ENCODE results near the gene EPYC.

Gene EPYC

DNA sequence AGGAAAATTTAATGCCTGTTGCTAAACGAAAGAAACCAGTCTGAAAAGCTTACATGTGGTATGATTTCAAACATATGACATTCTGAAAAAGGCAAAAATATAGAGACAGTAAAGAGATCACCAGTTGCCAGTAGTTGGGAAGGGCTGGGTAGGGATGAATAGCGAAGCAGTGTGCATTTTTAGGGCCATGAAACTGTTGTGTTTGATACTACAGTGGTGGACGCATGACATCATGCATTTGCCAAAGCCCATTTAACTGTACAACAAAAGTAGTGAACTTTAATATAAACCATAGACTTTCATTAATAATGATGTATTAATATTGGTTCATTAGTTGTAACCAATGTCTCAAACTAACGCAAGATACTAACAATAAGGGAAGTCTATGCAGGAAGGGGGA is 14.7 kb upstream of the EPYC start:
- Histone ChIP-seq H3K27me3 (replicated peaks) (no peaks in the 10 kb centered on the region), H3K36me3 (replicated peaks) (no peaks in the 10 kb centered on the region), H3K27ac (no peak overlapping the region), H3K4me3 (ENCODE audit: low read depth, low read length) (no peak overlapping the region)
- DNase-seq, result no peak
- in situ Hi-C loops (cut with HindIII; ENCODE audit: low pct_ligation_motif_present, low sequenced_read_pairs), result no loop called here
- TF ChIP-seq CTCF (IDR thresholded peaks at IDR 0.05; ENCODE audit: low read depth, low read length, missing control alignments), result no peak

GRCh38 chr12:91017511-91018263 is 12.9 kb upstream of the EPYC start:
- Histone ChIP-seq H3K4me3 (ENCODE audit: low read depth, low read length) (no peak overlapping the region), H3K36me3 (replicated peaks) (no peaks in the 10 kb centered on the region), H3K27ac (no peak overlapping the region), H3K27me3 (replicated peaks) (no peaks in the 10 kb centered on the region)
- in situ Hi-C loops (cut with HindIII; ENCODE audit: low pct_ligation_motif_present, low sequenced_read_pairs), result no loop called here
- no peak for DNase-seq
- TF ChIP-seq CTCF (IDR thresholded peaks at IDR 0.05; ENCODE audit: low read depth, low read length, missing control alignments), result no peak

DNA sequence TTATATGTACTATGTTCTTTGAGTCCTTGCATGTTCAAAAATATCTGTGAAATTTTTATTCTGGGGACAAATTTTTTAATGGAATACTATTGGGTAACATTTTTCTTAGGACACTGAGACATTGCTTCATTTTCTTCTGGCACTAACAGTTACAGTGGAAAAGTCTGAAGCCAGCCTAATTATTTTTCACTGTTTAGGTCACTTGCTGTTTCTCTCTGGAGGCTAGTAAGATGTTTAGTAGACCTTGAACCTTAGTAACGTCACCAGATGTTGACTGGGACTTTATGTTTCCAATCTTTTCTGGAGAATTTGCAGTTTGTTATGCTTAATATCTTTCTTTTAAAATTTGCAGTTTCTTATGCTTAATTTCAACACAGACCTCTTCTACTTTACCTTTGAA is 12.3 kb upstream of the EPYC start:
- Histone ChIP-seq H3K4me3 (ENCODE audit: low read depth, low read length) (no peak overlapping the region), H3K27me3 (replicated peaks) (no peaks in the 10 kb centered on the region), H3K27ac (no peak overlapping the region), H3K36me3 (replicated peaks) (no peaks in the 10 kb centered on the region)
- TF ChIP-seq CTCF (IDR thresholded peaks at IDR 0.05; ENCODE audit: low read depth, low read length, missing control alignments), result no peak
- in situ Hi-C loops (cut with HindIII; ENCODE audit: low pct_ligation_motif_present, low sequenced_read_pairs), result no loop called here
- DNase-seq, result no peak

DNA sequence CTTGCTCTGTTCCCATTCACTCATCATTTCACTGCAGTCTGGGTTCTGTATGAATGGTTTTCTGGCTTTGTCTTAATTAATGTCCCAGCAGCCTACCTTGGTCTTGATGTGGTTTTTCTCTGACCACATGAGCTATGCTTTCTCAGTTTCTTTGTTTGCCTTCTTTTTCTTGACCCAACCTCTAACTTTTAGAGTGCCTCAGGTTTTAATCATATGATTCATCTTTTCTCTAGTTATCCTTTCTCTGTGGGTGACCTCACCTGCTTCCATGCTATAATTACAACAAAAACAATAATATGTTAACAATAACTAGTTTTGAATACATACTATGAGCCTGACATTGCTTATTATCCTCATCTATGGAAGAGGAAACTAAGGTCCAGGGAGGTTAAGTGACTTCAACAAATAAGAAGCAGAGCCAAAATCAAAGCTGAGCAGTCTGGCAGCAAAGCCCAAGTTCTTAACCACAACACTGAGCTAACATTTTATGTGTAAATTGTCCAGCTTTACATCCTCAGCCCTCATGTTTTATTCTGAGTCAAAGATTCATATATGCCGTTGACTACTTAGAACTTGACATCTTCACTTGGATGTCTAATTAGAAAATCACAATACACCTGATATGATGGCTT is 4.7 kb upstream of the EPYC start:
- H3K27ac ChIP-seq, result no peak overlapping the region
- no peak for DNase-seq
- no peaks in the 10 kb centered on the region for H3K36me3 ChIP-seq (replicated peaks)
- TF ChIP-seq CTCF (IDR thresholded peaks at IDR 0.05; ENCODE audit: low read depth, low read length, missing control alignments), result no peak
- in situ Hi-C loops (cut with HindIII; ENCODE audit: low pct_ligation_motif_present, low sequenced_read_pairs), result no loop called here
- no peaks in the 10 kb centered on the region for H3K27me3 ChIP-seq (replicated peaks)
- H3K4me3 ChIP-seq (ENCODE audit: low read depth, low read length), result no peak overlapping the region

GRCh38 chr12:91007531-91008290 is 2.9 kb upstream of the EPYC start:
- in situ Hi-C loops (cut with HindIII; ENCODE audit: low pct_ligation_motif_present, low sequenced_read_pairs), result no loop called here
- DNase-seq, result no peak
- Histone ChIP-seq H3K4me3 (ENCODE audit: low read depth, low read length) (no peak overlapping the region), H3K36me3 (replicated peaks) (no peaks in the 10 kb centered on the region), H3K27me3 (replicated peaks) (no peaks in the 10 kb centered on the region), H3K27ac (no peak overlapping the region)
- no peak for TF ChIP-seq CTCF (IDR thresholded peaks at IDR 0.05; ENCODE audit: low read depth, low read length, missing control alignments)
